GOT3 (cell line): Measurements from ENCODE around the gene PATJ.
"Not testable (repeated sequence)": the region's sequence is repeated elsewhere in the genome, so short reads cannot be mapped to it uniquely, and the experiment has no call there.

Experiments
- DNase-seq: peaks from one replicate; lab custom pipeline; 2025; ENCODE audit warnings: mixed read lengths; lab: John Stamatoyannopoulos, UW

Gene PATJ

DNA sequence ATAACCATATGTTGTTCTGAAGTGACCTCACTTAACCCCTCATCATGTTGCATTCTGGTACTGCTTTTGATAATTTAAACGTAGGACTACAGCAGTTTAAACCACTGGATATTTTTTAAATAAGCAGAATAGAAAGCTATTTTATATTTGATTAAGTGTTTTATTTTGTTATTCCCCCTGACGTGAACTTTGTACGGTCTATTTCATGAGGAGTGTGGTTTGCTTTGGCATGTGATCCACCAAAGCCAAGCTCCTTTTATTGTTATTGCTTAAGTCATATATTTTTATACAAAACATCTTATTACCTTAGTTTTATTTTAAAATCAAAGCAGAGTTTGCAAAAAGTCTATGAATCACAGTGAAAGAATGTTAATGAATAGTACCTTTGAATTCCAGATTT lies 351.0 kb downstream of the PATJ start:
- DNase-seq: no peak

DNA sequence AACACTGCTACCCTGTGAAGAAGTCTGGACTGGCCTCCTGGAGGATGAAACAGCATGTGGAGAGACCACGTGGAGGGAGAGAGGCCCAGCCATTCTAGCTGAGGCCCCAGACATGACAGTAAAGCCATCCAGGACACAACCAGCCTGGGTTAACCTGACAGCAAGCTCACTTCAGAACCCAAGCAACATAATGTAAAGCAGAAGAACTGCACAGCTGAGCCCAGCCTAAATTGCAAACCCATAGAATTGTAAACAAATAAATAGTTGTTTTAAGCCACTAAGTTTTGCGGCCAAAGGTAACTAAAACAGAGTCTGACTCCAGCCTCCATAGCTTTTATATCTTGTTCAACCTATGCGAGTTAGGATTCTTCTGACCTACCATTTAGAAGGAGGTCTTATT lies 355.2 kb downstream of the PATJ start:
- DNase-seq: no peak

DNA sequence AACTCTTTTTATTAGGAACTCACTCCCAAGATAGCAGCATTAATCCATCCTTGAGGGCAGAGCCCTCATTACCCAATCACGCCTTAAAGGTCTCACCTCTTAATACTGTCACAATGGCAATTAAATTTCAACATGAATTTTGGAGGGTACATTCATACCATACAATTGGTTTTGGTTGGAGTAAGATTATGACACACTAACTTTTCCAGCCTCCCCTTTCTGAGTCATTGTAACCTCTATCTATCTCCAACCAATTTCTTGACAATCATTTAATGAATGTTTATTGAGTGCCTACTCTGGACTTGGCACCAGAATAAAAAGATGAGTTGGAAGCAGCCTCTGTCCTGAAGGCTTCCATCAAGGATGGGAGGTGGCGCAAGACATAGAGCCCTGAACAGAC lies 358.2 kb downstream of the PATJ start:
- no peak for DNase-seq

DNA sequence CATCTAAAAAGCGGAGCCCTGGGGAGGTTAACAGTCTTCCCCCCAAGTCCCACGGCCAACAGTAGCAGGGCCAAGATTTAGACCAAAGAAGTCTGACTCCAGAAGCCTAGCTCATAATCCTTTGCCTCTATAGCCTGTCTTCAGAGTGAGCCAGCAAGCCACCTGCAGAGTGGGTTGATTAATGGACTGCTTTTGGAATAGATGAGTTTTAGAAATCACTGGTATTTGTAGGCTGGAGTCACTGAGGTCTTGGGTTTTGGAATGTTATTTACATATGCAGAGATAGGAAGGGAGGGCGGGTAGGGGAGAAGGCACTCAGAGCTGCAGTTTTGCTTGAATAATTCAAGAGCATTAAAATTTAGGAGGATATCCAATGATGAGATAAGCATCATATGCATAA lies 361.6 kb downstream of the PATJ start:
- DNase-seq: no peak

DNA sequence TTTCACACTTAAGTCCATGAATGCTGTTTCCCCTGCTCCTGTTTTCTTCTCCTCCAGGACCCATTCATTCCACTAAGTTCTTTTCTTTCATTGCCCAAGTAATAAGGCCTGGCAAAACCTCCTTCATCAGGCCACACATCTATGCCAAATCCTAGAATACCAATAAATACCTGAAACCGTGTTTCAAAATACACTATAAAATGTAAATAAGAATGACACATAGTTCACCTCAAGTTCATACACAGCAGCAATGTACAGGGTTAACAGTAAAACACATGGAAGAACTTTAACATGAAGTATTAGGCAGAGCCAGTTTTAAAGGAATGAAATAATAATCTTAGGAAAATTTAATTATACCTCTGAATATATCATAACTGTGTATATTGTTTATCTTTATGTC lies 365.6 kb downstream of the PATJ start:
- no peak for DNase-seq

DNA sequence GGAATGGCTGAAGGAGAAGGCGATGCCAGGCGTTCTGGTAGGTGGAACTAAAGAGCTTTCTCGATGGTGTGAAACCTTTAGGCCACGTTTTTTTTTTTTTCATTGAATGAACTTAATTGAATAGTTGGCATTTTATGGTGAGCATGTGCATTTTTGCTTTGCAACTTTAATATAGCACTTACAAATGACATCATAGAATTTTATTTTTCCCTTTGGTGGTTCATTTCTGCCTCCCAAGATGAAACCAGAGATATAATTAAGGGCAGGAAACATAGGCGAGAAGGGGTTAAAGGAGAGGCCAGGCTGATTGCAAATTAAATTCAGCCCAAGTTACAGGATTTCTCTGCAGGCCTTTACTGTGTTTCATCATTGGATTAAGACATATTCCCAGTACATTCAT lies 366.8 kb downstream of the PATJ start:
- DNase-seq: no peak

DNA sequence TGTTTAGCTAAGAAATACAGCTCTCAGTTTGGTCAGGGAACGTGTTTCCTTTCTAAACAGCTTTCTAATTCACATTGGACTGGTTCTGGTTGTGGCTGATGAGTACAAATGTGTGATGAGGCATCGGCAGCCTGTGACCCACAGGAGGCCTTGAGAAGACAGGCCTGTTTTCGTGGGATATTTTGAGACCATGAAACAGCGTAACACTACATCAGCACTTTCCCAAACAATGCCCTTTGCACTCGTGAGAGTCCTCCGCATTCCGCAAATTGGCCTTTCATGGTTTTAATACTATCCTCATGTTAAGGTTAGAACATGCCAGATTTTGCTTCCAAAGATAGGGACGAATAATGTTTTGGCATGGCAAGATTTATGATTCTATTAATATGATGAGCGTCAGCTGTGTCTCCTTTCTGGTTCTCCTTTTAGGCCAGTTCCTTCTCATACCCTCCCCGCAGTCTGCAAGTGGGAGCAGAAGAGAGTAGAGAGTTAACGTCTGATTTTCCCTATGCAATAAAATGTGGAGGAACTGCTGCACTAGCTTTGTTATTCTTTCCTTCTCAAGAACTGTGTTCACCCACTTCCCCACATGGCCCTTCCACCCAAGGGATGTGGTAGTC lies 368.0 kb downstream of the PATJ start:
- DNase-seq: no peak

DNA sequence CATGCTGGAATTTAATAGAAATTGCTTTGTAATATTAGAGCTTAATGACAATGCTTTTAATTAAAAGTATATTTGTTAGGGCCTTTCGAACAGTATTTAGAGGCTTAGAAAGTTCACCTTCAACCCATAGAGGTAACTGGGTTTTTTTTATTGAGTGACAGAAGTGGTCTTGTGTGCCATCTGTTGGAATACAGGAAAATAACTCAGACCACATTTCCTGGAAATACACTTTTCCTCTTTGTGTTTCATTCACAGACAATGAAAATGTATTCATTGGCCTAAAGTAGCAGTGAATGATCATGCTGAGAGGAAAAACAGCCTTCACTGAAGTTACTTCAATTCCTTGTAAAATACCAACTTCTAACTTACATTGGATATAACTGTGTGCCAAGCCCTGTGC lies 368.8 kb downstream of the PATJ start:
- DNase-seq: no peak

DNA sequence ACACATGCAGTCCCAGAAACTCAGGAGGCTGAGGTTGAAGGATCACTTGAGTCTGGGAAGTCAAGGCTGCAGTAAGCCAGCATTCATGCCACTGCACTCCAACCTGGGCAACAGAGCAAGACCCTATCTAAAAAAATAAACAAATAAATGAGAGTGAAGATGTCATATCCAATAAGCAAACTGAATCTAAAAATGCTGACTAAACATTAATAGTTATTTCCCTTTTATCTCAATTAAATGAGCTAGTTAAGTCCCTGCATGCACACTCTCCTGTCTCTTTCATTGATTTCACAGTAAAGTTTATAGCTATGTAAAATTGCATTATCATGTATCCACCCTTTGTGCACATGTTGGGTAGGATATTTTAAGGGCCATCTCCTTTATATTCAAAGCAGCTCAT lies 371.2 kb downstream of the PATJ start:
- no peak for DNase-seq

DNA sequence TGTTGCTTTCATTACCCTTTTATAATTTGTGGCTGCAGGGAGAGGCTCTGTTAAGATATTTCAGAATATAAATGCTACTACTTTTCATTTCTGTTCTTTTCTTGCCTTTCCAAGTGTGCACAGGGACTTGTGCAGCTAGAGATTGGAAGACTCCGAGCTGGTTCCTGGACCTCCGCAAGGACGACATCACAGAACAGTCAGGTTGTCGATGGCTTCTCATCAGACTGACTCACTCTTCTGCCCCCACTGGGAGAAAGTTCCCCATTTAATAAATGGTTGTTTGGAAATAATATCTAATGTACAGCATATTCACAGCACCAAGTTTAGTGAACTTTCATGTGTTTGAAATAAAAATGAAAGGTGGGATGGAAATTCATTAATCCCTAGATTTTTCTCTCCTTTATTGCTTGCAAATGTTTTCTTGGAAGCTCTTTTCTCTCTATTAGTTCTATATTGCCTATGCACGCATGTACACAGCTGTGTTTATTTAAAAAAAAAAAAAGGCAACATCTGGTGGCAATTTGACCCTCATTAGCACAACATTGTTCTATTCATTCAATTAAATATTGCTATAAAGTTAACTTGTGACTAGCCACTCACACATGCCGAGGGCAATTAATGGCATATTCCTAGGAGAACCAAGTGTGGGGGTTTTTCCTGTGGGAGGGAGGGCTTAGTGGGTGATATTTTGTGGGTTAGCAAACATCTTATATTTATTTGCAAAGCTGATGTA lies 374.9 kb downstream of the PATJ start:
- DNase-seq: no peak

DNA sequence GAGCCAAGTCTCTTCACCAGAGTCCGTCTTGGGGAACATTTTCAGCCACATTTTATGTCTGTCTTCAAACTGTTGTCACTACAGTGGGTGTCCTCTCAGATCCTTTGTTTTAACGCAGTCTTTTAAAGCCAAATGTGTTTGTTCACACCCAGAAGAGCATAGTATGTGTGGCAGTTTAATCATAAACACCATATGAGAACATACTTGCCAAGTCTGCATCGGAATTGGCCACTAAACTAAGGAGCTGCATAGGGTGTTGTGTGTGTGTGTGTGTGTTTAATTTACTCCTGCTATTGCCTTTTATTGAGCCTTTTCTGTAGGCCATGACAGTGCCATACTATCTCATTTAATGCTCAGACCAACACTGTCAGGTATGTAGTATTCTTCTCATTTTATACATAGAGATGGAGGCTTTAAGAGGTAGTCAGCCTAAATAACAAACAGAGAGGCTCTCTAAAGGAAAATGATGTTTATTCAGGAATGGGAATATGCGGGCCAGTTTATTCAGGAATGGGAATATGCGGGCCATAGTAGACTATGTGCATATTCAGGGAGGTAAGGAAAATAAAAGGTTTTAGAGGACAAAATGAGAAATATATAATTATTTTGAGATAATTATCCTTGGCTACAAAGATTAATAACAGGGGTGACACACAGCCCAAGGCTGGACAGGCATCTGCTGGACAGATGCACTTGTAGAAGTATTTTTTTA lies 384.5 kb downstream of the PATJ start:
- no peak for DNase-seq

DNA sequence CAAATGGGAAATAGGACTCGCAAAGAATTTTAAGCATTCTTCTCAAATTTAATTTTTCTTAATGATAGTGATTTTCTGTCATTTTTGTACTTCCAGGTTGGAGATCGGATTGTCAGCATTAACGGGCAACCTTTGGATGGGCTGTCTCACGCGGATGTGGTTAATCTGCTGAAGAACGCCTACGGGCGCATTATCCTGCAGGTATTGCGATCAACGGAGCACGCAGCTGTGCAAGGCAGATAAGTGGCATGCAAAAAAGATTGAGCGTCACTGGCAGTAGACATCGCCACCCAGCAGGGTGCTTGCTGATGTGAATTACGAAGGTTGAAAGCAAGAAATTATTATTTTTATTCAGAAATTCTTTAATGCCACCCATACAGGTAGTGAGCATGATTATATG lies 386.5 kb downstream of the PATJ start:
- no peak for DNase-seq

DNA sequence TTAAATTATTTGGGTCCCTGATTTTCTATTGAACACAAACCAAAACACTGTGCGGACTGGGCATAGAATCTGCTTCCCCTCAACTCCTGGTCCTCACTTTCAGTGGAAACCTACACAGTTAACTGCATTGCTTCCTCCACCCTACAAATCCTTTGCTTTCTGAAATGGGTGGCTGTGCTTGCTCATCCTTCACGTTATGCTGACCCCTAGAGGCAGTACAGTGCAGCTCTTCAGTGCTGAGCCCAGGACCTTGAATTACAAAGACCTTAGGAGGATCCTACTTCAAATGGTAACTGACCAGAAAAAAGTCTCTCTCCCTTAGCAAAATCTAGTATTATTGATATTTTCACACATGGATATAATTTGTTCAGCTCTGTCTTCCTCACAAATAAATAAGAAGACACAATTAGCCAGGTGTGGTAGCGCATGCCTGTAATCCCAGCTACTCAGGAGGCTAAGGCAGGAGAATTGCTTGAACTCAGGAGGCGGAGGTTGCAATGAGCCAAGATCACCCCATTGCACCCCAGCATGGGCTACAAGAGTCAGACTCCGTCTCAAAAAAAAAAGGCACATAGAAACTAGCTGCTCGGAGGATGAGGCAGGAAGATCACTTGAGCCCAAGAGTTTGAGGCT lies 388.9 kb downstream of the PATJ start:
- DNase-seq: no peak

DNA sequence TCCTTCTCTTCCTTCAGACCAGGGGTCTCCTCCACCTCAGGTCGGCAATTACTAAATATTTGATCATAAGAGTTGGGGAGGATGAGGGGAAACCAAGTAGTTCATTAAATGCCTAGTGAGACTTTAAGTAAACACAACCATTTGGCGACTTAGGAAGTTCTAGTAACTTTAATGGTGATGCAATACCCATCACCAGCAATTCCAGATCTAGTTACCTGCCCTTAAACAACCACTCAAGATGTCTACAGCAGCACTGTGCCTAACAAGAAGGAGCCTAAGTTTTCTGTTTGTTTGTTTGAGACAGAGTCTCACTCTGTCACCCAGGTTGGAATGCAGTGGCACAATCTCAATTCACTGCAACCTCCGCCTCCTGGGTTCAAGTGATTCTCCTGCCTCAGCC lies 395.7 kb downstream of the PATJ start:
- DNase-seq: no peak

DNA sequence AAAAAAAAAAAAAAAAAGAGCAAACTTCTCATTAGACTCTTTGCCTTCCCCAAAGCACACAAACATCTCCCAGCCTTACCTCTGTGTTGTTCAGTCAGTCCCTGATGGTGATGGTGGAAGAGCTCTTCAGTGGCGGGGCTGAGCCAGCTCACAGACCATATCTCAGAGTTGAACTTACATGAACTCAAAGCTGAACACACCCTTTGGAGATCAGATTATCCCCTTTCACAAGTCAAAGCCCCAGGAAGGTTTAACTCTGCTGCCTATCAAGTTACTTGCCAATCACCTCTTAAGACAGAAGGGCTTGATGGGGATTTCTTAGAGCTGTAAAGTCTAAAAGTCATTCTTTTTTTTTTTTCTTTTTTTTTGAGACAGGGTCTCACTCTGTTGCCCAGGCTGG lies 397.1 kb downstream of the PATJ start:
- DNase-seq: no peak

DNA sequence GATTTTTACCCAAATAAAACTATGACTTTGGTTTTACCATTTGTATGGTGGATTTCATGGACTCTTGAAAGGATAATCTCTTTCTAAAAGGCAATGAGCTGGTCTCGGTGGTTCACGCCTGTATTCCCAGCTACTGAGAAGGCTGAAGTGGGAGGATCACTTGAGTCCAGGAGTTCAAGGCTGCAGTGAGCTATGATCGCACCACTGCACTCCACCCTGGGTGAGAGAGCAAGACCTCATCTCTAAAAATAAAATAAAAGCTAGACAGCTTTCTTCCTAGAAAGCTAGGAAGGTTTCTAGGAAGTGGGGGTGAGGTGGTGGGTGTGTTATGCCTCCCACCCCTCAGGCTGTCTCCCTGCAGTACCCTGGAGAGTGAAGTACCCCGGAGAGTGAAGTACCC lies 398.4 kb downstream of the PATJ start:
- no peak for DNase-seq

DNA sequence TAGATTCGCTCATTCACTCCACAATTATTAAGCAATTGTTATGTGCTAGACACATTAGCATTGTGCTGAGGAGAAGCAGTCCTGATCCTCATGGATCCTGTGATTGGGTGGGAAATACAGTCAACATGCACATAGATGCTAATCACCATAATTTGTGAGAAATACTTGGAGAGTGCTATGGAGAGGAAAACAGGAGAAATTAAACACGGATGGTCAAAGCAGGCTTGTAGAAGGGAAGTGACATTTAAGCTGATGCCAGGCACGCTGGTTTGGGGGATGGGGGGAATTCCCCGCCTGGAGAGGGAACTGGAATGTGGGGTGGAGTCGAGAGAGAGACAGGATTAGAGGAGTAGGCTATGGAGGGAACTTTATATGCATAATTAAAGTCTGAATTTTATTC lies 400.2 kb downstream of the PATJ start:
- no peak for DNase-seq

DNA sequence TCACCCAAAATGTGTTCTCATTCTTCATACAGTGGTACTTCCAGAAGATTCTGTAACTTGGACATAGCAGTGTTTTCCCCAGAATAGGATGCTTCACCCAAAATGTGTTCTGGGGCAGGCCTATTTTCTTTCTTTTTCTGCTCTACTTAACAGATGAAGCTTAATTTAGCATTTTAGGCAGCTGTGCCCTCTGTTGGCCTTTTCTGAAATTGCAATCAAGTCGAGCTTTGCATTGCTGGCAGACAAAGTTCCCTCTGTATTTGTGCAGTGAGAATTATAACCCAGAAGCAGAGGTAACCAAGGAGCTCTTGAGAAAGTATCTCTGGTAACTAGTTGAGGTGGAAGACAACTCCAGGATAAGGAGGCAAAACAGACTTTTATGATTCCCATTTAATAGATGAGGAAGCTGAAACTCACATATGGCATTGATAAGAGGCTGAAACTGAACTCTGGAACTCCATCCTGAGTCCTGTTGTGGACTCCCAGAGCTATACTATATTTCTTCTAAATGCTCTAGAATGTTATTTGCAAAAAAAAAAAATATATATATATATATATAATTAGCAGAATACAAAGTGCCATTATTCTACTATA lies 402.1 kb downstream of the PATJ start:
- no peak for DNase-seq

DNA sequence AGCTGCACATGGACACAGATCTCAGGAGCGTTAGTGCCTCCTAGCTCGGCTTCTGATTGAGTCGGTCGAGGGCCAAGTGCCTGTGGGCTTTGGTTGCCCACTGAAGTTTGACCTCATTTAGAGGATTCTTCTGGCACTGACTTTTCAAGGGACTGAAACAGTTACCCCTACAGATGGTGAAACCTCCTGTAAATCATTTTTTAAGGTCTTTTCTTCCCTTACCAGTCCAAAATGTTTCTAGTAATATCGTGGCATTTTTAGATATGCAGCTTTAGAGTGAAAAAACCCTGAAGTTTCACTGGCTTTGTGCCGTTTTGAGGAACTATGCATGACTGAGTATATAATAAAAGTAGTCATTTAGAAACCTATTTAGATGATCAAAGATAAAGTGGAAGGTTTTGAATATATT lies 417.7 kb downstream of the PATJ start:
- DNase-seq: no peak

DNA sequence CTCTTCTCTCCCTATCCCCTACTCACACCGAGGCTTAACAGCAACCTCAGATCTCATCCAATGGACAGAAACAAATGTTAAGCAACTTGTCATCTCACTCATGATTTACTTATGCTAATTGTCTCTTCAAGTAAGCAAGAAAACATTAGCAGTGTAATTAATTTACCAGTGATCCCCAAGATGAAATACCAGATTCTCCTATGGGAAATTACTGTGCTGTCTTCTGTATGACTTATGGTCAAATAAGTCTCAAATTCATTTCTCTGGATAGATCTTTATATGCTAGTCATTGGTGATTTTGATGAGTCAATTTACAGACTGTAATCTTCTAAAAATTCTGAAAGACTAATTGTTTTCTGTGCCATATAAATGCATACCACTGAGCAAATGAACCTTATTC lies 419.4 kb downstream of the PATJ start:
- no peak for DNase-seq

DNA sequence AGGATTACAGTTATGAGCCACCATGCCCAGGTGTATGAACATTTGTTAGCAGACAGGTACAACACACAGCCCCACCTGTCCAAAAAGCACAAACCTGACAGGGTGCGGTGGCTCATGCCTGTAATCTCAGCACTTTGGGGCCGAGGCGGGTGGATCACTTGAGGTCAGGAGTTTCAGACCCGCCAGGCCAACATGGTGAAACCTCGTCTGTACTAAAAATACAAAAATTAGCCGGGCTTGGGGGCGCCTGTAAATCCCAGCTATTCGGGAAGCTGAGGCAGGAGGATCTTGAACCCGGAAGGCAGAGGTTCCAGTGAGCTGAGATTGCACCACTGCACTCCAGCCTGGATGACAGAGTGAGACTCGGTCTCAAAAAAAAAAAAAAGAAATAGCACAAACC lies 428.1 kb downstream of the PATJ start:
- not testable (repeated sequence) for DNase-seq

DNA sequence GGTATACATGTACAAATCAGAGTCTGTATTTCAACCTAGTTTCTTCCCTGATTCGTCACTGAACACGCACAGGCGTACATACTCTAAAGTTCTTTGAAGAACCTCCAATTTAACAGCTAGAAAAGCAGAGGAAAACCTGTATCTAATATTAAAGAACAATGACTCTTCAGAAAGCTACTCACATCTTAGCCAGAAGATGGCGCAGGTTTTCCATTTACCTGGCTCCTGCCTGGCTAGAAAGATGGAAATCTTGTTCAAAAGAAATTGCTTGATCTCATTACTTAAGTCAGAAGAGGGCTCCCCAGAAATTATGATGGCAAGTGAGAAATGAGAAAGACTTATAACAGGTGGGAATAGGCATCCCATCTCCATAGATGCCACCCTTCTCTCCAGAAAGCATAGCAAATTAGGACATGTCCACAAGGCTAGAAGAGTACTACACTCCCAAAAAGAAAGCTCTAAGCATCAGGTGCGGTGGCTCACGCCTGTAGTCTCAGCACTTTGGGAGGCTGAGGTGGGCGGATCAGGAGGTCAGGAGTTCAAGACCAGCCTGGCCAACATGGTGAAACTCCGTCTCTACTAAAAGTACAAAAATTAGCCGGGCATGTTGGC lies 433.4 kb downstream of the PATJ start:
- DNase-seq: no peak
